ENCODE data around the gene PRB3.

The PRB3 gene

DNA sequence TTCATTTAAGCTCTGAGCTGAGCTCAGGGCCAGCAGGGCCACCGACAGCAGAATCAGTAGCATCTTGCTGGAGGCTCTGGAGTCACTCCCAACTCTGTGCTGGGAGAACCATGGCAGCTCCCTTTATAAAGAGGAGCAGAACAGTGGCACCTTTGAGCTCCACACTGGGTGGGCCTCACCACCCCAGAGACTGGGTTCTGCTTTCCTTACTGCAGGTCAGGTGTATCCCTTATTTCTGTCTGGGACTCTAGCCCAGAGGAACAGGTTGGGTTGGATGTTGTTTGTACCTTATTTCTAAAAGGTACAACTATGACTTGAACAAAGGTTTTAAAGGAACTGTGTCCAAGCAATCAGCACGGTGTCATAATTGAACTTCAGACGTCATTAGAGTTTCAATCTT lies at the start of gene PRB3:
TSS of gene PRB3 (minus strand) at position 101 of the 400 bp plus-strand sequence. CDS start at position 63, 38 bp downstream.
- DNase-seq, result no peak

DNA sequence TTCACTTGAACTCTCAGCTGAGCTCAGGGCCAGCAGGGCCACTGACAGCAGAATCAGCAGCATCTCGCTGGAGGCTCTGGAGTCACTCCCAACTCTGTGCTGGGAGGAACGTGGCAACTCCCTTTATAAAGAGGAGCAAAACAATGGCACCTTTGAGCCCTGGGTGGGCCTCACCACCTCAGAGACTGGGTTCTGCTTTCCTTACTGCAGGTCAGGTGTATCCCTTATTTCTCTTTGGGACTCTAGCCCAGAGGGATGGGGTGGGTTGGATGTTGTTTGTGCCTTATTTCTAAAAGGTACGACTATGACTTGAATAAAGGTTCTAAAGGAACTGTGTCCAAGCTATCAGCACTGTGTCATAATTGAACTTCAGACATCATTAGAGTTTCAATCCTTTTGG lies 40.8 kb upstream of the PRB3 start, which contains the start of gene PRB4:
TSS of gene PRB4 (minus strand) at position 101 of the 400 bp plus-strand sequence. CDS start at position 63, 38 bp downstream.
- no peak for DNase-seq

DNA sequence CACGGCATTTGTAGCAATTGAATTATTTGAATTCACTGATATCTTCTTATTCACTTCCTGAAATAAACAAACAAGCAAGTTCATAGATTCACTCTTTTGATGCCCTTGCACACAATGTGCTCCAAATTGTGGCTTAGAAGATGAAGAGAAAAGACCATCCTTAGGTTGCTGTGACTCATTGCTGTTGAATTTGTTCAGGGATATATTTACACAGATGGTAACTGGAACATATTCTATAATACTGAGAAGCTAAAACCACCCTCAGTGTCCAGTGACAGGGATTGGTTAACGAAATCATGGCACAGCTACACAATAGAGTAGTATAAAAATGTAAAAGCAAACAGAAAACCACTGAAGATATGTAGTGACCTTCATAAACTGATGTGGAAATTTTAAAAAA lies 37.6 kb upstream of the PRB3 start:
- DNase-seq, result no peak

DNA sequence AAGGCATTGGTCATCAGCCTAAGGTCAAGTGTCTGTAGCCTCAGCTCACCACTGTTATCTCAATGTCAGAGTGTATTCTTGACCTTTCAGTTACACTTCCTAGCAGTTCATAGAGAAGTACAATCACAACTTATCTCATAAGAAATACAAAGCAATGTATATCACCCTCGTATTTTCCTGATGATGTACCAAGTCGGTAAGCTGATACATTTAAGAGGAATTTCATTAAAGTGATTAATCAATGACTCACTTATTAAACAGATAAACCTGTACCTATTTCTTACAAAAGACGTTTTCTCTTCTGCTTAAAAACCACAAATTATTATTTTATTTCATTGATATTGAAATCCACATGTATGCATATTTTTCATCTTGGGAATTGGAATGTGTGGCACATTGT lies 3.9 kb upstream of the PRB3 start:
- no peak for DNase-seq

DNA sequence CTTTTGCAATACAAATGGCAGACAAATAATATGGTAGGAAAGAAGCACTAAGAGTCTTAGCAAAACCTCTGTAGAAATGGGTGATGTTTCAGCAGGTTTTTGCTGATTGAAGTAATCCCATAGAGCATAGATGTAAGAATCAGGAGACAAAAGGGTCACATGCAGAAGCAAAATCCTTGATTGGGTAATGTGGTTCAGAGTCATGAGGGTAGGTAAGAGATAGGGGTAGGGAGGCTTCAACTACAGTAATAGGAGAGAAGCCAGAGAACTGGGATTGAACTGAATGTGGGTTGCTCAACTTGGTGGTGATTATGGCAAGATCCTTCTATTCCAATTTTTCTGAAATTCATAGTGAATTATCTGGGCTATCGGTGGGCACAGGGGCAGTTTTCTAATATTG lies 5.0 kb downstream of the PRB3 start:
- DNase-seq, result no peak

DNA sequence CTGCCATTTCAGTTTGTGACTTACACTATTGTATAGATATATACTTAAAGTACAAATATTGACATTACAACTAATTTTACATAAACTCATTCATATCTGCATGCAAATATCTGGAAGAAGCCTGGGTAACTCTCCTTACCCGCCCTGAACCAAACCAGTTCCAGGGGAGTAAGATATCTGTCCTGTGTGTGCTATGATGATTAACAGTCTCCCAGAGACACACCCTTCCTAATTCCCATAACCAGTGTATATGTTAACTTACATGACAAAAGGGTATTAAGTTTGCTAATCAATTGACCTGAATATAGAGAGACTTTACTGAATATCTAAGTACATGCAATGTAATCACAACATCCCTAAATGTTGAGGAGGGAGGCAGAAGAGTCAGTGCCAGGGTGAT lies 23.0 kb downstream of the PRB3 start:
- DNase-seq, result no peak

DNA sequence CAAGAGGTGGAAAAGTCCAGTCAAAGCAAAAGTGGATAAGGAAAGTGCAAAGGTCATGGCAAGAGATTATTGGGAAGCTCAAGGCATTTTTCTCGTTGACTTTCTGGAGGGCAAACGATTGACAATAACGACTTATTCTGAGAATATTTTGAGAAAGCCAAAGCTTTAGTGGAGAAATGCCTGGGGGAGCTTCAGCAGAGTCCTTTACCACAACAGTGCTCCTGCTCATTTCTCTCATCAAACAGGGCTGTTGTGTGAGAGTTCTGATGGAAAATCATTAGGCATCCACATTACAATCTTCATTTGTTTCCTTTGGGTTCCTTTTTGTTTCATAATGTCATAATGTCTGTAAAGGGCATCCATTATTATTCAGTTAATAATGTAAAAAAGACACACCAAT lies 26.9 kb downstream of the PRB3 start:
- DNase-seq, result no peak

DNA sequence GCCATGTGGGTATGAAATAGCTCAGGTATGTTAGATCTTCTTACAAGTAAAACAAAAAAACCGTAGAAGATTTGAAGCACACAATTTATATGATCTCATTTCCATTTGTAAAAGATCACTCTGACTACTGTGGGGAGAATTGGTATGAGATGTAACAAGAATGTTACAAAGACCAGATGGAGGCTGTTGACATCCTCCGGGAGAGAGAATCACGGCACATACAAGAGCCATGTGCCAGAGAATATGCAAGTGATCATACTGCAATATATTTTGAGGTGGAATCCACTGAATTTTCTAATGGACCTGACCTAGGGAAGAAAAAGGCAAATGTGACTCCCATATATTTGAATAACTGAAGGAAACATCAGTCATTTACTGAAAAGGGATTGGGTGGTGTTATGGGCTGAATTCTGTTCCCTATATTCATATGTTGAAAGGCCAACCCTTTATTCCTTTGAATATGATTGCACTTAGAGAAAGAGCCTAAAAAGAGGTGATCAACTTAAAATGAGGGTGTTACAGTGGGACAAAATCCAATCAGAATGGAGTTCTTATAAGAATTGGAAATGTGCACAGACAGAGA lies 29.1 kb downstream of the PRB3 start:
- DNase-seq, result no peak

DNA sequence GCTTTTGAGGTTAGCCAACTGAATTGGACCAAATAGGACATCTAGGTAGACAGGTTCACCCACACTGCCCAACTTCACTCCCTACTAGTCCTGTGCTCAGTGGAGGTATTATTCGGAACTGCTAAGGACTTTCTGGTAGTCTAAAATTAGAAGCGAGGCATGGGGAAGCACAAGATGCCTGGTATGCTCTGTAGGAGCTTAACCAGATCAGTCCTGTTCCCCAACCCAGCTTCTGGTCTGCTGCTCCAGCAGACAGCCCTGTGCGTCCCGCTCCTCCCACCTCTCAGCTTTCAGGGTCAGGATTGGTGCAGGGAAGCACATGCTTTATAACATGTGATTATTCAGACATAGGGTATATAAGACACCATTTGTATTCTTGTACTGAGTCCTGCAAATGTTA lies 31.2 kb downstream of the PRB3 start:
- no peak for DNase-seq

DNA sequence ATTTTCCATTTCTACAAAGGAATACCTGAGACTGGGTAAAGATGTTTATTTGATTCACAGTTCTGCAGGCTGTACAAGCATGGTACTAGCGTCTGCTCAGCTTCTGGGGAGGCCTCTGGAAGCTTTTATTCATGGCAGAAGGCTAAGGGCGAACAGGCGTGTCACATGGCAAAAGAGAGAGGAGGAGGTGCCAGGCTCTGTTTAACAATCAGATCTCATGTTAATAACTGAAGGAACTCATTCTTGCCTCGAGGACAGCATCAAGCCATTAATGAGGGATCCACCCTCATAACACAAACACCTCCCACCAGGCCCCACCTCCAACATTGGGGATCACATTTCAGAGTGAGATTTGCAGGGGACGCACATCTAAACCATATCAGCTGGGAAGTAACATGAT lies 36.0 kb downstream of the PRB3 start:
- DNase-seq, result no peak

DNA sequence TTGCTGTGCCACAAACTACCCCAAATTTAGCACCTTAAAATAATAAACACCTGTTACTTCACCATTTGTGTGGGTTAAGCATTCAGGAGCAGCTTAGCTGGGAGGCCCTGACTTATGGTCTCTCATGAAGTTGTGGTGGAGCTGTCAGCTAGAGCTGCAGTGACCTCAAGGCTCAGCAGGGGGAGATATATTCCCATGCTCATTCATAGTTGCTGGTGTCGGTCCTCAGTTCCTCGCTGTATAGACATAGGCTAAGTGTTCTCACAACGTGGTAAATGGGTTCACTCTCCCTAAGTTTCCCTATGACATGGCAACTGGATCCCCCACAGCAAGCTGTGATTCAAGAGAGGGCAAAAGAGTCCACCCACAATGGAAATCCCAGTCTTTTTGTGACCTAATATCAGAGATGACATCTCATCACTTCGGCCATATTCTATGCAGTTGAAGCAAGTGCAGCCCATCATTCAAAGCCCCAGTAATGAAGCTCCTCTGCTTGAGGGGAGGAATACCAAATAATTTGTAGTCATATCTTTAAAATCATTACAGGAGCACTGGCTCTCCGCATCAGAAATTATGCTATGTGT lies 41.1 kb downstream of the PRB3 start:
- peak in 3 of 6 experiments; percentile 2 to 9 (median 6) for DNase-seq

DNA sequence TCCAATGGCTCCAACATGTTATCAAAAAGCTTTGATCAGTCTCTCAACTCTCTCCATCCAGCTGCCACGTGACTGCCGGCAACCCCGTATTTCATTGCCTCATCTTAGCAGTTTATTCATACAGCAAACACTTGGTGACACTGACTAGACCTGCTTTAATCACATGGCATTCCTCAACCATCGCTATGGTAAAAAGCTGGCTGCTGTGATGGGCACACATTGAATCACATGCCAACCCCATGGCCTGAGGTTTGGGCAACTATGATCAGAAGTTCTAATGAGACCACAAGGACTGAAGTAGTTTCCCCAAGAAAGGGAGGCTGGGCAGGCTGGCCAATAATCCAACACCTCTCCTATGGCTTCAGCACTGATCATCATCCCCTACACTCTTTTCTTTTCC lies 42.1 kb downstream of the PRB3 start:
- no peak for DNase-seq

Measured in stimulated activated naive CD4-positive, alpha-beta T cell (primary cell).